HG02885 (cell line): ENCODE results near the gene WEE1.
"Not testable (repeated sequence)": the region's sequence is repeated elsewhere in the genome, so short reads cannot be mapped to it uniquely, and the experiment has no call there.

ENCODE experiments used
- ATAC-seq: cut with Tn5 transposase; IDR thresholded peaks from one replicate; pipeline ENCODE4 v1.9.1; 2021; ENCODE audit warnings: mild to moderate bottlenecking; ENCODE audit not compliant: unreplicated experiment, poor library complexity

The WEE1 gene

DNA sequence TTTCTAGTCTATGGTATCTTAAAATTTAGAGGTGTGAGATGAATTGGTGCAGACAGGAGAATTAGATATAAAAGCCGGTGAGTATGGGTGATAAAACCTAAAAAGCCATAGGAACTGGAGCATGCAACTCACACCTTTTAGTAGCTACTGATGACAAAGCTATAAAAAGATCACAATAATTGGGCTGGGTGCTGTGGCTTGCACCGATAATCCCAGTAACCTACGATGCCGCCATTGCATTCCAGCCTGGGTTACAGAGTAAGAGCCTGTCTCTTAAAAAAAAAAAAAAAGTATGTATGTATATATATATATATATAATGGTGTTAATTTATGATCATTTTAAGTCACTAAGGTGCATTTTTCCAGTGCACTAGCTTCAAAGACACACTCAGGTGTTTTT lies 17.2 kb downstream of the WEE1 start:
- no peak for ATAC-seq

DNA sequence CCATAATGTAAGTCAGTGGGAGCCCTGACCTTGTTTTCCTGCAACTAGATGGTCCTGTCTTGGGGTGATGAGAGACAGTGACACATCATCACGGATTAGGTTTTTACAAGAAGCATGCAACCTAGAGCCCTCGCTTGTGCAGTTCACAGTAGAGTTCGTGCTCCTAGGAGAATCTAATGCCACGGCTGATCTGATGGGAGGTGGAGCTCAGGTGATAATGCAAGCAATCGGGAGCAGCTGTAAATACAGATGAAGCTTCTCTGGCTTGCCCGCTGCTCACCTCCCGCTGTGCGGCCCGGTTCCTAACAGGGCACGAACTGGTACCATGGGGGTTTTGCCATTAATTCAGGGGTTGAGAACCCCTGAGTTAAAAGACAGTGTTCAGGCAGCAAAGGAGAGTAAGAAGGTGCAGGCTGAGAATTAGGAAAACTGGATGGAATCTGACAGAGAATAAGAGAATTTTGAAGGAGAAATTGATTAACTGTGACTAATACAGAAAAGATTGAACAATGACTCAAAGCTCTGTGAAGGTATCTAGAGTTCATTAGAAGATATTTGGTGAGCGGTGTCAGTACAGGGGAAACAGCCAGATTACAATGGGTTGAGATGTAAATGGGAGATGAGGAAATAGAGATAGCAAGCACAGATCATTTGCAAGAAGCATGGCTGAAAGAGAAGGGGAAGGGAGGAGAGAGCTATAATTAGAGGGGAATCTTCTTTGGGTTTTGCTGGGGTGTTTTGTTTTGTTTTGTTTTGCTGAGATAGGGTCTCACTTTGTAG lies 21.0 kb downstream of the WEE1 start:
- no peak for ATAC-seq

DNA sequence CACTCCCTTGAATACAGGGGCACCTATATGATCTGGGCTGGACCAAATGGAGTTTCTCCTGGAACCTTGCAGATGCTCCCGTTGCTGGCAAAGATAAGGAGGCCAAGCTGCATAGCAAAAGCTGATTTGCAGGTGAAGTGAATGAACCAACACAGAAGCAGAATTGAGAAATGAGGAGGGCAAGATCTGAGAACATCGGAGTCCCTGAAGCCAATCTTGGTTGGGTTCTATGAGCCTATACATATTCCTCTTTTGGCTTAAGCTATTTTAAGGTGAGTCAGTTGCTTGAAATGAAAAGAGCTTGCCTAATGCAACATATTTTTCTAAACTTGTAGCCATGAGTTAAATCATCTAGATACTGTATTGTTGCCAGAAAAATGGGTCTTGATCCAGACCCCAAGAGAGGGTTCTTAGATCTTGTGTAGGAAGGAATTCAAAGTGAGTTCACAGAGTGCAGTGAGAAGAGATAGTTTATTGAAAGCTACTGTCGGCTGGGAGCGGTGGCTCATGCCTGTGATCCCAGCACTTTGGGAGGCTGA lies 23.5 kb downstream of the WEE1 start:
- no peak for ATAC-seq

DNA sequence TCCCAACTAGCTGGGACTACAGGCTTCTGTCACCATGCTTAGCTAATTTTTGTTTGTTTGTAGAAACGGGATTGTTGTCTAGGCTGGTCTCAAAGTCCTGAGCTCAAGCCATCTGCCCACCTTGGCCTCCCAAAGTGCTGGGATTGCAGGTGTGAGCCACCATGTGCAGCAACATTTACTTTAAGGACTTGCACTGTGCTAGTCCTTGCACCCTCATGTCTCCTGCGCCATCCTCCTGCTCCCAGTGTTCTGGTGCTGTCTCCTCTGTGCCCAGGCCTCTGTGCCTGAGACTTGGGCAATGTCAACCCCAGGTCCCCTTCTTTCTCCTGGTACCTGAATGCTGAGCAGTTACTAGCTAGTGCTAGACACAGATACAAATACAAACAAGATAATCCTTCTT lies 26.7 kb downstream of the WEE1 start:
- ATAC-seq, result no peak

DNA sequence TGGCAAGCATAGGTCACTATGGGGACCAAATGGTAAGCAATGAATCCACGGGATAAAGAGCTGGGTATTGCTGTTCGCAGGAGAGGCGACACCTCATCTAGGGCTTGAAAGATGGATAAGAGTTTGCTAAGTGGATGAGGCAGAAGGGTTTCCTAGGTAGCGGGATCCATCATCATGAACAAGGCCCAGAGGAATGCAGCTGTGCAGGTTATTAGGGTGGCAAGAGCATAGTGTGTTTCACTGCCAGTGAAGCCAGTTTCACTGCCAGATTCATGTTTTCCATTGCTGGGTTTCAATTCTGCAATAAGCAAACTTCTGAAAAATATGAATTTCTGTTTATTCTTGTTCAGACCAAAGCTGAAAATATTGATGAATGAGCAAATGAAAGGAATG lies 27.2 kb downstream of the WEE1 start:
- ATAC-seq, result peak; percentile 38

DNA sequence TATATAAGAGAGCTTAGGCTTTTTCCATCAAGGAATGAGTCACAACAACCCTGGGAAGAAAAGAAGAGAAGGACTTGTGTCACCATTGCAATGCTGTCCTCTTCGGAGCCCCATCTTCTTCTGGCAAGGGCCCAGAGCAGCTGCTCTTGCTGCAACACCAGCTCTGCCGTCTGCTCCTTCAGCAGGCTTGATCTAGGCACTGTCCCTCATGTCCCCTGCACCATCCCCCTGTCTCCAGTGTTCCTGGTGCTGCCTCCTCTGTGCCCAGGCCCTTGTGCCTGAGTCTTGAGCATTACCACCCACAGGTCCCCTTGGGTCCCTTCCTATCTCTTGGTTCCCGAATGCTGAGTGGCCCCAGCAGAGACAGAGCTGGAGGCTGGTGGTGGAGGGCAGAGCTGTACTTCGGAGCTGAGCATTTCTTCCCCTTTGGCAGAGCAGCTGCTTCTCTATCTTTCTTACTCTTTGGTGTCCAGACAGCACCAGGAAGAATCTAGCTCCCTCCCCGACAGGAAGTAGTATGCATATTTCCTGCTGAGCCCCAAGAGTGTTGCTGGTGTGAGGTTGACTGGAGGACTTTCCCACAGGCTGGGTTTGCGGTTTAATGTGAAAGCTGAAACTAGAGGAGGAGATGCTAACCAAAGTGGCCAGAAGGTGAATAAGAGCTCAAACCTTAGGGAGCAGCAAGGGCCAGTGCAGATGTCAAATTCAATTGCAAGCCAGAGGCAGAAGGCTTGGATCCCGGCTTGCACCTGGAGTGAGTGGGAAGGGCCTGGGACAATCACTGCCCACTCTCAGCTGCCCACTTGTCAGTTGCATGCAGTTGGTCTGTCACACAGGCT lies 27.8 kb downstream of the WEE1 start:
- ATAC-seq, result peak; percentile 83

DNA sequence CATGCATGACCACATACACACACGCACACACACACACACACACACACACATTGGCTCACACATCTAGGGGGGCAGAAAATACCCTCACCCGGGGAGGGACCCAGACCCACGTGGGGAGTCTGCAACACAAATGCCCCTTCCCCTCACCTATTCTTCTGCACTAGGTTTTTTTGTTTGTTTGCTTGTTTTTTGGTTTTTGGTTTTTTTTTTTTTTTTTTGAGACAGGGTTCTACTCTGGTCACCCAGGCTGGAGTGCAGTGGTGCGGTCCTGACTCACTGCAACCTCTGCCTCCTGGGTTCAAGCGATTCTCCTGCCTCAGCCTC lies 28.4 kb downstream of the WEE1 start:
- ATAC-seq, result peak; percentile 13

DNA sequence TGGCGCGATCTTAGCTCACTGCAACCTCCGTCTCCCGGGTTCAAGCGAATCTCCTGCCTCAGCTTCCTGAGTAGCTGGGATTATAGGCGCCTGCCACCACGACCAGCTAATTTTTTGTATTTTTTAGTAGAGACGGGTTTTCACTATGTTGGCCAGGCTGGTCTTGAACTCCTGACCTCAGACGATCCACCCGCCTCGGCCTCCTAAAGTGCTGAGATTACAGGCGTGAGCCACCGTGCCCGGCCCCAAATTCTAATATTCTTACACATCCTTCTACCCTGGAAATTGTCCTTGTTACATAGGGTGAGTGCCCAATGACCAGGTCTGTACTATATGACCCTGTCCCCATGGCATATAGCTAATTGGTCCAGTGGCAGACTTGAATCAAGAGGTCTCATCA lies 29.7 kb downstream of the WEE1 start:
- ATAC-seq, result not testable (repeated sequence)

DNA sequence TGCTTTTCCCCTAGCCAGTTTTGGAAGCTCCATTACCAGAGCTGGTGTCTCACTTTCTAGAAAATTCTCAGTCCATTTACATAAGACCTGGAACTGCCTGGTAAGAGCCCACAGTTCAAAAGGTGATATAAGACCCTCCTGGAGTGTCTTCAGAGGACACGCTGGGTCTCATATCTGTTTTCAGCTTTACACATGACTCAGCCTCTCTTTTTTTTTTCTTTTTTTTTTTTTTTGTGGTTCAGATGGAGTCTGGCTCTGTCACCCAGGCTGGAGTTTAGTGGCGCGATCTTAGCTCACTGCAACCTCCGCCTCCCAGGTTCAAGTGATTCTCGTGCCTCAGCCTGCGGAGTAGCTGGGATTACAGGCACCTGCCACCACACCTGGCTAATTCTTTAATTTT lies 30.7 kb downstream of the WEE1 start:
- no peak for ATAC-seq

DNA sequence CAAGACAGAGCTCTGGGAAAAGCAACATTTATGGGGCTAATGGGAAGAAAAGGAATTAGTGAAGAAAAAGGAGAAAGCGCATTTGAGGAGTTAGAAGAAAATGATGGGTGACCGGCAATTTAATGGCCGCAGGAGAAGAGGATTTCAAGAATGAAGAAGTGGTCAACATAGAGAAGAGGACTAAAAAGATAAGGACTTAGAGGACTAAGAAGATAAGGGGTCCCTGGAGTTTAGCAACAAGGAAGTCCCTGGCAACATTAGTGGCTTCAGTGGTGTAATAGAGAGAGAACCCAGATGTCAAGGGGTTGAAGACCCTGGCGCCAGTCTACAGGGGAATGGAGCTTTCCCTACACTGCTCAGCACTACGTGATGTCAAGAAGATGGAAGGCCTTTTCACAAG lies 32.3 kb downstream of the WEE1 start:
- ATAC-seq, result no peak

DNA sequence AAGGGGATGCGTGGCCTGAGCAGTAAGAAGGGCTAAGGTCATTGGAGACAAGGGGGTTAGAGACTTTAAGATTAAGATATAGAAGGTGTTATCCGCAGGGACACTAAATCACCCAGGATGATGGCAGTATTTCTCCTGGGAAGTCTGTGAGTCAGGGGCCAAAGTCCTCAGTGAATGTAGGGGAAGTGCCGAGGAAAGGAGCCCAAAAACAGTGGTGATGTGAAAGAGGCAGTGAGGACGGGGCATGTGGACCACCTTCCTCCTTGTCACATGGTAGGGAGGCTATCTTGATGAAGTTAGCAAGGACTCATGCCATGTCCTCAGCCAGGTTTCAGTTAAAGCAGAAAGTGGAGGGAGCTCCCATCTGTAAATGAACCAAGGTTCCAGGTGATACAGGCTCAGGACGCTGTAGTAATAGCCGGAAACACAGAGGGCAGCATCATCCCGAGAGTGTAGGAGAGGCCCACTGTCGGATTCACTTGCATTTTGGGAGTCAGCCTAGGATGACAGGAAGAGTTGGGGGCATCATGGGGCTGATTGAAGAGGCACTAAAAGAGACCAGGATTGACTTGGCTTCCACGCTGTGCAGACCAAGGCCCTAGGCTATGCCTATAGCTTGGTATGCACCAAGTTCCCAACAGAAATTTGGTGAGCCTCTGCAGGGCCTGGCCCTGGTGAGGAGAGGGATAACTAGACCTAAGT lies 33.5 kb downstream of the WEE1 start:
- no peak for ATAC-seq

DNA sequence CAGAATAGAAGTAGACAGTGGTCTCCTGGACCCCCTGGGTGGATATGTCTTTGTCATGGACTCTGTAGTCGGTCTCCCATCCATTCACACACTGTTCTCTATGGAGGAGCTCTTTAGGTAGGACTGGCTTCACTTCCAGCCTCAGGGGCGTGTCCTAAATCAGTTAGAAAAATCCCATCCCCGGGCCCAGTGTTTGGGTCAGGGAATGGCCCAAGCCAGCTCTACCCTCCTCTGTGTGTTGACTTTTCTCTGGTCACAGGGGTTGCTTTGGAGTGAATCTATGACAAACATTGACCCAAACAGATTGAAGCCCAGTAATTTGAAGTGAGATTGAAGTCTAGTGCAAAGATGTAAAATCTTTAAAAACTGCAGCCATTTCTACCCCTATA lies 34.0 kb downstream of the WEE1 start:
- ATAC-seq, result no peak

DNA sequence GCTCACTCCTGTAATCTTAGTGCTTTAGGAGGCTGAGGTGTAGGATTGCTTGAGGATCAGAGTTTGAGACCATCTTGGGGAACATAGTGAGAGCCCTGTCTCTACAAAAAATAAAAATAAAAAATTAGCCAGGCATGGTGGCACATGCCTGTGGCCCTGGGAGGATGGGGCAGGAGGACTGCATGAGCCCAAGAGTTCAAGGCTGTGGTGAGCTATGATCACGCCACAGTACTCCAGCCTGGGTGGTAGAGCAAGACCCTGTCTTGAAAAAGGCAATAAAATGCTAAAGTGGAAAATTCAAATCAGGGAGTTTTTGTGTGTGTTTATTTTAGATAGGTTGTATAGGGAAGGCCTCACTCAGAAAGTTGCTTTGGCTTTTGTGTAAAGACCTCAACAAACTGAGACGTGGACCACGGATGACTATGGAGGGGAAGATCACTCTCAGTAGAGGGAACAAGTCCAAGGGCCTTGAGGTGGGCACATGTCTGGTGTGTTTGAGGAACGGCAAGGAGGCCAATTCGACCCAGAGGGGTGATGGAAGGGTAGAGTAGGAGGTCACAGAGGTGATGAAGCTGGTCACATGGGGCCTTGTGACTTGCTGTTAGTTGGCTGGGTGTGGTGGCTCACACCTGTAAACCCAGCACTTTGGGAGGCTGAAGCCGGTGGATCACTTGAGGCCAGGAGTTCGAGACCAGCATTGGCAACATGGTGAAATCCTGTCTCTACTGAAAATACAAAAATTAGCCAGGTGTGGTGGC lies 35.7 kb downstream of the WEE1 start:
- no peak for ATAC-seq

DNA sequence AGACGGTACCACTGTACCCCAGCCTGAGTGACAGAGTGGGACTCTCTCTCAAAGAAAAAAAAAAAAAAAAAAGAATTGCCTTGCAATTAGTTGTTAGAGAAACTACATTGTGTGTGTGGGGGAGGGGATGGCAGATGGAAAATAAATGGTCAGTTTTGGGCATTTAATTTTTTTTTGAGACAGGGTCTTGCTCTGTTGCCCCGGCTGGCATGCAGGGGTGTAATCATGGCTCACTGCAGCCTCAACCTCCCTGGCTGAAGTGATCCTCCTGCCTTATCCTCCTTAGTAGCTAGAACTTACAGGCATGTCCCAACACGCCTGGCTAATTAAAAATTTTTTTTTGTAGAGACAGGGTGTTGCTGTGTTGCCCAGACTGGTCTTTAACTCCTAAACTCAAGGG lies 36.4 kb downstream of the WEE1 start:
- ATAC-seq, result no peak

DNA sequence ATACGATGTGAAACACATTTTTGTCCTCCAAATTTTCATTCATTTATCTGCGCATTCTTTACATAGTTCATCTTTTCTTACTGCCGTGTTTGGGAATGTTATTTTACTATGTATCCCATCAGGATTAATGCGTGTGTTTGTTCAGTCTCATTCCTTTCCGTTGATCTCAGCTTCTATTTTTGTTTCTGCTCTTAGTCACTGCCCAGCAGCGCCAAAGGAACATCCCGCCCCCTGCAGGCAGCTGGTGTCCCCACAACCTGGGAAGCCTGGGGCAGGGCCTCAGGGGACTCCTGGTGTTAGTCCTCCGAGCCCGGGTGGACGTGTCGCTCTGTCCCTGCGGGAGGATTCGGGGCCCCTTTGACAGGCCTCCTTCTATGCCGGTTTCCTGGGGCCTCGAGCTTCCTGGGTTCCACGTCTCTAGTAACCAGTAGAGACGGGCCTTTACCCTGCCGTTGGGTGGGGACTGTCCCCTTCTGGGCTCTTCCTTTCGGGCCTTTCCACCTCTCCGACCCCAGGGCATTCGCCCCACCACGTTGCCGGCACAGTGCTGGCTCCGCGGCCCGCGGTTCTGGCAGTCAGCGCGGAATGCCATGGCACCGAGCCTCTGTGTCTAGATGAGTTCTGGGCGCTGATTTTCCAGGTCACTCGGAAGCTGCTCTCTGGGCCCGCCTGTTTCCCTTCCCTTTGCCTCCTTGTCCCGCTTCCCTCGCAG lies 39.8 kb downstream of the WEE1 start:
- peak; percentile 43 for ATAC-seq

DNA sequence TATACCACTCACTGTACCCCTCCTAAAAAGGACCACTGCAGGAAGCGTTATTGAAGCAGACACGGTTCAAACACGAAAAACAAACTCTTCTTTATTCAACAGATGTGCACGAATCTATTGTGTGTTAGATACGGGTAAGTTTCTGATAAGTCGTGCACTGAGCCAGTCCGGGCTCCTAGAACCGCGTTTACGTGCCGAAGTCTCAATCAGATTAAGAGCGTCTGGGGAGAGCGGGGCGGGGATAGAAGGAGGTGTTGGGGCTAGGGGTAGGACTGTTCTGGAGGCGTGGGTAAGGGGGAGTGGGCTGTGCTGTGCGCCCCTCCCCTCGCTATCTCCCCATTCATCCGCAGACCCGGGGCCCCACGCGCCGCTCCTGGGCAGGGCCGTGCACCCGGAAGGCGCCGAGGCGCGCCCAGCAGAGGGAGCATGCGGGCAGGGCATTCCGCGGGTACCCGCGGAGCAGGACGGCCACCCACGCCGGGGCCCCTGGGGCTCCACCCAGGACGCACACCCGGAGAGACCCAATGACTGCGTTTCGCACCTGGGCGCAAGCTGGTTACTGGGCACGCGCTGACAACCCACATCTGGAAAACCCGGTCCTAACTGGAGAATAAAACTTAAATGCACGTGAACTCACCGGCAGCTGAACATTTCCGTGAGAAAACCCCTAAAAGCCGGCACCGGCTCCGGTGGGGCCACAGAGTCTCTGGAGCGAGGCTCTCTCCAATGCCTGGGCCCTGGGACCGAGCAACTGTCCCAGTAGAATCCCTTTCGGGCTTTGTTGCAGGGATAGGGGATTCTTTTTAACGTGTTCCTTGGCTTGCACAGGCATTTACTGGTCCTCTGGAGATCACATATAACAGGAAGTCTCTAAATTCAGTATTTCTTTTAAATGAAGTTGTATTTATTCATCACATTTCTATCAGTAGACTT lies 40.6 kb downstream of the WEE1 start:
- peak; percentile 82 for ATAC-seq

DNA sequence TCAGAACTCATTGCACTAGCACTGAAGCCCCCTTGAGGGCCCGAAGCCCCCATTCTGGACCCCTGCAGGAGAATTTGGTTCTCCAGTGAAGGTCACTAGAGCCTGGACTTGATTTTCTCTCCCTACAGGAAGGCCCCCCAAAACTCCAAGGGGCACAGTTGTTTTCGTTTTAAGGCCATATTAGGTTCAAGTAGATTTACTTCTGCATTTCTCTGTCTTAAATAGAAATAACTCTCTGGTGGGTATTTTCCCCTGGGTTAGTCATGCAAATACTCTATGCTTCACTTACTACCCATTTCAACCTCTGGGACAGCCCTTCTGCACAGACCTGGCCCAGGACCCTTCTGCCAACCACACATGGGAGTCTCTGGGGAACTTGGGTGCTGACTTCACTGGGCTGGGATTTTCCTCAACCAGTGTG lies 41.6 kb downstream of the WEE1 start:
- peak; percentile 54 for ATAC-seq

DNA sequence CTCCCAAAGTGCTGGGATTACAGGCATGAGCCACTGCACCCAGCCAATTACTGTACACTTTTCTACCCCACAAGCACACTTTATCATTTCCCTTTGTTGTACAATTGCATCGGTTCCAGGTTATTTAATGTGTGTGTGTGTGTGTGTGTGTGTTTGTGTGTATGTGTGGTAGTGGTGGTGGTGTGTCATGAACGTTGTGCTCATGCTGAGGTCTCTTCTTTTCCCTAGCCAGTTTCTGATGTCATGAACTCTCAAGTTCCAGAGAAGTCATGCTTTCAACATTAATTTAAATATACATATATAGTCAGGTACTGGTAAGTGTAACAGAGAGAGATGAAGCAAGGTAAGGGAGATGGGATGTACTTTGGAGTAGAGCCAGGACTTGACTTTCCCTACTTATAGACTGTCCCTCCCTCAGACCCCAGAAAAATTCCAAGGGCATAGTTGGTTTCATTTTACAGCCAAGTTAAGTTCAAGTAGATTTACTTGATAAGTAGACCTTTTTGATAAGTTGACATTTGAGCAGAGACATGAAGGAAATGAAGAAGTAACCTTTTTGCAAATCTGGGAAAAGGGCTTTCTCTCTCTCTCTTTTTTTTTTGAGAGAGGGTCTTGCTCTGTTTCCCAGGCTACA lies 42.7 kb downstream of the WEE1 start:
- no peak for ATAC-seq
